SJCRH30 (cell line): ENCODE data around the gene TRAF6. TPM values are rescaled to one million over a fixed set of nuclear protein-coding genes. Genes with fewer than 3 reads are reported as not detected.

Experiments
- DNase-seq, 2 experiments: peaks; one replicate each; pipeline ENCODE4 v3.0.0-alpha.2; 2015 to 2020
- H3K27ac ChIP-seq: fragments of 250-450 bp; sonication (Bioruptor Pico); 2 replicates; pipeline ENCODE4 v1.5.1; 2020; ENCODE audit warnings: mild to moderate bottlenecking, moderate library complexity
- H3K27me3 ChIP-seq: fragments of 250-450 bp; sonication (Bioruptor Pico); 2 replicates; pipeline ENCODE4 v1.5.1; 2020; ENCODE audit warnings: mild to moderate bottlenecking, moderate library complexity
- H3K36me3 ChIP-seq: fragments of 250-450 bp; sonication (Bioruptor Pico); 2 replicates; pipeline ENCODE4 v1.5.1; 2020; ENCODE audit warnings: mild to moderate bottlenecking, moderate library complexity
- H3K4me1 ChIP-seq: fragments of 250-450 bp; sonication (Bioruptor Pico); 2 replicates; pipeline ENCODE4 v1.5.1; 2020; ENCODE audit warnings: mild to moderate bottlenecking, moderate library complexity
- H3K4me3 ChIP-seq: fragments of 250-450 bp; sonication (Bioruptor Pico); 2 replicates; pipeline ENCODE4 v1.5.1; 2020; ENCODE audit warnings: mild to moderate bottlenecking, moderate library complexity
- H3K9me3 ChIP-seq: fragments of 250-450 bp; sonication (Bioruptor Pico); replicated peaks from 2 replicates; pipeline ENCODE4 v1.5.1; 2020; ENCODE audit warnings: mild to moderate bottlenecking, moderate library complexity
- total RNA-seq: library from RNA; depleted of rRNA; stranded (reverse); fragments of >200 nt; shearing (Covaris generic); gene quantifications from 2 replicates; pipeline ENCODE4 v1.2.3, GENCODE V29; 2014

TRAF6 gene
- total RNA-seq, 1 experiment from 2014 or later: 12.3 TPM

GRCh38 chr11:36458129-36458915, 51.8 kb downstream of the TRAF6 start:
- 0 out of 2 replicates have a peak, but pooled peaks cover 5% of the 10 kb centered on the region for H3K36me3 ChIP-seq
- no peaks in the 10 kb centered on the region for H3K9me3 ChIP-seq
- H3K4me1 ChIP-seq: peaks cover 45% of the 10 kb centered on the region
- H3K27me3 ChIP-seq: no peaks in the 10 kb centered on the region
- H3K27ac ChIP-seq: no peak overlapping the region
- H3K4me3 ChIP-seq: no peak overlapping the region
- no peak for DNase-seq

GRCh38 chr11:36456156-36456555, 53.9 kb downstream of the TRAF6 start:
- H3K4me3 ChIP-seq: no peak overlapping the region
- H3K9me3 ChIP-seq: no peaks in the 10 kb centered on the region
- DNase-seq: no peak
- peaks cover 56% of the 10 kb centered on the region for H3K4me1 ChIP-seq
- peak overlapping the region; percentile 96 for H3K27ac ChIP-seq
- no peaks in the 10 kb centered on the region for H3K36me3 ChIP-seq
- H3K27me3 ChIP-seq: no peaks in the 10 kb centered on the region

GRCh38 chr11:36455658-36456111, 54.4 kb downstream of the TRAF6 start:
- peak; percentile 99 for DNase-seq
- no peaks in the 10 kb centered on the region for H3K27me3 ChIP-seq
- H3K9me3 ChIP-seq: no peaks in the 10 kb centered on the region
- H3K36me3 ChIP-seq: no peaks in the 10 kb centered on the region
- peaks cover 56% of the 10 kb centered on the region for H3K4me1 ChIP-seq
- peak overlapping the region; percentile 96 for H3K27ac ChIP-seq
- H3K4me3 ChIP-seq: no peak overlapping the region

GRCh38 chr11:36454941-36455631, 55.0 kb downstream of the TRAF6 start:
- Histone ChIP-seq H3K27me3 (no peaks in the 10 kb centered on the region), H3K4me3 (no peak overlapping the region), H3K27ac (peak overlapping the region; percentile 96), H3K4me1 (peaks cover 56% of the 10 kb centered on the region), H3K9me3 (no peaks in the 10 kb centered on the region), H3K36me3 (no peaks in the 10 kb centered on the region)
- DNase-seq: peak in 1 of 2 experiments; percentile 29

- Histone ChIP-seq H3K27me3 (no peaks in the 10 kb centered on the region), H3K9me3 (no peaks in the 10 kb centered on the region), H3K4me3 (no peak overlapping the region), H3K27ac (peak overlapping the region; percentile 96), H3K36me3 (no peaks in the 10 kb centered on the region), H3K4me1 (peaks cover 61% of the 10 kb centered on the region)
- DNase-seq: no peak
Measured at GRCh38 chr11:36454551-36454940, 55.5 kb downstream of the TRAF6 start.

GRCh38 chr11:36453678-36454077, 56.4 kb downstream of the TRAF6 start:
- no peak overlapping the region for H3K4me3 ChIP-seq
- no peak for DNase-seq
- peak overlapping the region; percentile 32; the same call in 1 of the 2 replicates for H3K27ac ChIP-seq
- no peaks in the 10 kb centered on the region for H3K9me3 ChIP-seq
- H3K36me3 ChIP-seq: no peaks in the 10 kb centered on the region
- H3K27me3 ChIP-seq: no peaks in the 10 kb centered on the region
- peaks cover 68% of the 10 kb centered on the region for H3K4me1 ChIP-seq

- Histone ChIP-seq H3K36me3 (no peaks in the 10 kb centered on the region), H3K27me3 (no peaks in the 10 kb centered on the region), H3K4me1 (peaks cover 76% of the 10 kb centered on the region), H3K27ac (peak overlapping the region; percentile 32; the same call in 1 of the 2 replicates), H3K9me3 (no peaks in the 10 kb centered on the region), H3K4me3 (no peak overlapping the region)
- peak in 1 of 2 experiments; percentile 58 for DNase-seq
Measured at GRCh38 chr11:36452961-36453360, 57.1 kb downstream of the TRAF6 start.

- Histone ChIP-seq H3K27me3 (no peaks in the 10 kb centered on the region), H3K4me3 (no peak overlapping the region), H3K36me3 (no peaks in the 10 kb centered on the region), H3K9me3 (no peaks in the 10 kb centered on the region), H3K27ac (peak overlapping the region; percentile 32; the same call in 1 of the 2 replicates), H3K4me1 (peaks cover 81% of the 10 kb centered on the region)
- DNase-seq: peak; percentile 77 to 81
Measured at GRCh38 chr11:36452236-36452940, 57.7 kb downstream of the TRAF6 start.

GRCh38 chr11:36451681-36452080, 58.4 kb downstream of the TRAF6 start:
- no peaks in the 10 kb centered on the region for H3K36me3 ChIP-seq
- H3K27ac ChIP-seq: no peak overlapping the region
- no peak overlapping the region for H3K4me3 ChIP-seq
- H3K9me3 ChIP-seq: no peaks in the 10 kb centered on the region
- H3K27me3 ChIP-seq: no peaks in the 10 kb centered on the region
- peaks cover 83% of the 10 kb centered on the region for H3K4me1 ChIP-seq
- no peak for DNase-seq

- Histone ChIP-seq H3K4me1 (peaks cover 82% of the 10 kb centered on the region), H3K4me3 (no peak overlapping the region), H3K27me3 (no peaks in the 10 kb centered on the region), H3K27ac (no peak overlapping the region), H3K9me3 (no peaks in the 10 kb centered on the region), H3K36me3 (no peaks in the 10 kb centered on the region)
- DNase-seq: no peak
Measured at GRCh38 chr11:36451045-36451444, 59.0 kb downstream of the TRAF6 start.

GRCh38 chr11:36450110-36450572, 59.9 kb downstream of the TRAF6 start:
- no peak for DNase-seq
- H3K27me3 ChIP-seq: no peaks in the 10 kb centered on the region
- H3K27ac ChIP-seq: no peak overlapping the region
- no peaks in the 10 kb centered on the region for H3K36me3 ChIP-seq
- peaks cover 77% of the 10 kb centered on the region for H3K4me1 ChIP-seq
- H3K9me3 ChIP-seq: no peaks in the 10 kb centered on the region
- no peak overlapping the region for H3K4me3 ChIP-seq

GRCh38 chr11:36449561-36450096, 60.4 kb downstream of the TRAF6 start:
- Histone ChIP-seq H3K4me1 (peaks cover 72% of the 10 kb centered on the region), H3K36me3 (no peaks in the 10 kb centered on the region), H3K9me3 (no peaks in the 10 kb centered on the region), H3K4me3 (no peak overlapping the region), H3K27ac (no peak overlapping the region), H3K27me3 (no peaks in the 10 kb centered on the region)
- DNase-seq: no peak

GRCh38 chr11:36447947-36448346, 62.1 kb downstream of the TRAF6 start:
- Histone ChIP-seq H3K27me3 (no peaks in the 10 kb centered on the region), H3K4me3 (no peak overlapping the region), H3K27ac (peak overlapping the region; percentile 83), H3K4me1 (peaks cover 55% of the 10 kb centered on the region), H3K9me3 (no peaks in the 10 kb centered on the region), H3K36me3 (no peaks in the 10 kb centered on the region)
- peak; percentile 95 to 96 for DNase-seq

GRCh38 chr11:36447514-36447913, 62.6 kb downstream of the TRAF6 start:
- H3K27me3 ChIP-seq: no peaks in the 10 kb centered on the region
- peaks cover 51% of the 10 kb centered on the region for H3K4me1 ChIP-seq
- no peaks in the 10 kb centered on the region for H3K9me3 ChIP-seq
- peak overlapping the region; percentile 83 for H3K27ac ChIP-seq
- DNase-seq: peak; percentile 85 to 87
- H3K36me3 ChIP-seq: no peaks in the 10 kb centered on the region
- no peak overlapping the region for H3K4me3 ChIP-seq
